ENCODE measurements around the gene PDZD7.

- TF ChIP-seq CTCF (IDR thresholded peaks at IDR 0.05), result no peak
- TF ChIP-seq EP300 (IDR thresholded peaks at IDR 0.05), result no peak
Measured at GRCh38 chr10:101003639-101004206, 27.2 kb downstream of the PDZD7 start.
